HG02678 (cell line): ENCODE measurements around the gene BRWD1.

Experiments used
- ATAC-seq: cut with Tn5 transposase; IDR thresholded peaks from one replicate; pipeline ENCODE4 v1.9.1; 2021; ENCODE audit warnings: mild to moderate bottlenecking, moderate library complexity; ENCODE audit not compliant: unreplicated experiment

The BRWD1 gene

GRCh38 chr21:39204134-39204533 is 109.3 kb downstream of the BRWD1 start:
- ATAC-seq: no peak

GRCh38 chr21:39198800-39199199 is 114.6 kb downstream of the BRWD1 start:
- no peak for ATAC-seq

- no peak for ATAC-seq
Measured at GRCh38 chr21:39197448-39198233, 115.8 kb downstream of the BRWD1 start.

DNA sequence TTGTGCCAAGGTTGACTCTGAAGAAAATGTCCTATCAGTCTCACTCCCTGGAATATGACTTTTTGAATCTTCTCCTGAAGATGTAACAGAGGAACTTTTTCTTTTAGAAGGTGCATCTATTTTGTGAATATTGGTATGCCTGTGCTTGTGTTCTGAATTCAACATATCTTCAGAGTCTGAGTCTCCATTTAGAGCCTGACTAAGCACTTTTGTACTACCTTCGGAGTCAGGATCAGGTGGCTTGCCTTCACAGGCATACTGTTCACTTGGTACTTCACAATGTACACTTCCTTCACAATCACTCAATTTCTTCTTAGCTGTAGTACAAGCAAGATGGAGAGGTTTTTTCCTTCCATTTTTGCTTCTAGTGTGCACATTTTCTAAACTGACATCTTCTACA is 116.6 kb downstream of the BRWD1 start:
- ATAC-seq: no peak

- no peak for ATAC-seq
Measured at GRCh38 chr21:39196310-39196709, 117.1 kb downstream of the BRWD1 start.

GRCh38 chr21:39193380-39193779 is 120.1 kb downstream of the BRWD1 start:
- no peak for ATAC-seq

- ATAC-seq: no peak
Measured at GRCh38 chr21:39189857-39190604, 123.4 kb downstream of the BRWD1 start.

- ATAC-seq: no peak
Measured at GRCh38 chr21:39188521-39189139, 124.8 kb downstream of the BRWD1 start.

DNA sequence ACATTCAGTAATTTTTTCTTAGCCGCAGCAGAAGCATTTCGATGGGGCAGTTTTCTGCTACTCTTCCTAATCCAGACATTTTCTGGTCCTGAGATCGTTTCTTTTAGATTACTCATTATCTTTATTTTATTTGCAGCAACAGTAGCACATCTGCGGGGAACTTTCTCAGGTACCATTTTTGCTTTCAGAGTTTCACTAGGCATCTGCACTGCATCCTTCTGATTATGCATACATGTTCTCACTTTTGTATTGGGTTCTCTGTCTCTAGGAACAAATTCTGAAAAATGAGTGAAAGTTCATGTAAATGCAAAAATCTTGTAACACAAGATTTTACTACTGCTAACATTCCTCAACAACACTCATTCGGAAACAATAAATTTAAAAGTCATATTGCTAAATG is 126.3 kb downstream of the BRWD1 start:
- no peak for ATAC-seq

DNA sequence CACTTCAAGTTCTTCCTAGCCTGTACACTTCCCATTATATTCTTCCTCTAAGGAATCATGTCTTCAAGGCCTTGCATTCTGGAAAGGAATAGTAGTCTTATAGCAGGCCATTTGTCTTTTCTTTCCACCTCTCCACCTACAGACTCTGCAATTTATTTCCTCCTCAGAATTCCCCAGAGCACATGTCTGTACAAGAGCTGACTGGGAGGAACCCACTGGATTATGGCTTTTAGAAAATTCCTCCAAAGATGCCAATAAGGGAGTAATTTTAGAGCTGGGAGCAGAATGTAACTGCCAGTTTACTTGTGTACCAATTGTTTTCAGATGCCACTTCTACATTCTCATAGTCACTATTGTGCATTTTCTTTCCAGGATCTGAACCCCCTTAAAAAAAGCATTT is 126.8 kb downstream of the BRWD1 start:
- ATAC-seq: no peak

GRCh38 chr21:39185157-39185556 is 128.3 kb downstream of the BRWD1 start:
- ATAC-seq: no peak

DNA sequence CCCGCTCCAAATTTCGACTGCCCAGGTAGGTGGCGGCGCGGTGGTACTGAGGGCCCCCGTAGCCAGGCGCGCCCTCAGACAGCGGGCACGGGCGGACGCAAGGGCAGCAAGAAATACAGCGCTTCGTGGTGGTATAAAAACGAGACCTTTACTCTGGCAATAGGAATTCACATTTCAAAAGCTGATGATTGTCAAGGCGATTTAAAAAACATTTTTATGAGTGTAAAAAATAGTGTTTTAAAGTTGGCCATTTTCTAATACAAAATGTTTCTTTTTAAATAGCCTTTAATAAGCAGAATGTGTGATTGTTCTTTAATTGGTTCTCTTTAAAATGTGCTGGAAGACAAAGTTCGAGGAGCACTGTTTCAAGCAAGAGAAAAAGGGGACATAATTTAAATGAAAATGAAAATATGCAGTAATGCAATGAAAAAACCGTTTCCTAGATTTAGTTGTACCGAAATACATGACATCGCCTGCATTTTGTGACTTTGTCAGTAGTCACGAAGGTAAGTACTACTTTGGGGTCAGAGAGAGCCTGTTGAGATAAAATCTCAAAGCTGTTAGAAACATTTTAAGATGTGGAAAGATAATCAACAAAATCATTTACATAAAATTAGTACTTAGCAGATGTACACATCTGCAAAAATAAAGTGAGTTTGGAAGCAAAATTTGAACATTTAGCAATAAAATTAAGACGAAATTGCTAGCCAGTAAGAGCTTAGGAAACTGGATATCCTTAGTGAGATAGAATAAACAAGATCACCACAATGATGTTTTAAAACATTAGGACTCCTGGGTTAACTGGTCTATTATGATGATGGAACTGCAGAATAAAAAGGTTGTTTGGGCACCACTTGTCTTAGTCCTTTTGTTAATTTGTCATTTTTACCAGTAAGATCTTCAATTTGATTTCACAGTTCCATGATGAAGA is 129.1 kb downstream of the BRWD1 start:
- ATAC-seq: no peak

DNA sequence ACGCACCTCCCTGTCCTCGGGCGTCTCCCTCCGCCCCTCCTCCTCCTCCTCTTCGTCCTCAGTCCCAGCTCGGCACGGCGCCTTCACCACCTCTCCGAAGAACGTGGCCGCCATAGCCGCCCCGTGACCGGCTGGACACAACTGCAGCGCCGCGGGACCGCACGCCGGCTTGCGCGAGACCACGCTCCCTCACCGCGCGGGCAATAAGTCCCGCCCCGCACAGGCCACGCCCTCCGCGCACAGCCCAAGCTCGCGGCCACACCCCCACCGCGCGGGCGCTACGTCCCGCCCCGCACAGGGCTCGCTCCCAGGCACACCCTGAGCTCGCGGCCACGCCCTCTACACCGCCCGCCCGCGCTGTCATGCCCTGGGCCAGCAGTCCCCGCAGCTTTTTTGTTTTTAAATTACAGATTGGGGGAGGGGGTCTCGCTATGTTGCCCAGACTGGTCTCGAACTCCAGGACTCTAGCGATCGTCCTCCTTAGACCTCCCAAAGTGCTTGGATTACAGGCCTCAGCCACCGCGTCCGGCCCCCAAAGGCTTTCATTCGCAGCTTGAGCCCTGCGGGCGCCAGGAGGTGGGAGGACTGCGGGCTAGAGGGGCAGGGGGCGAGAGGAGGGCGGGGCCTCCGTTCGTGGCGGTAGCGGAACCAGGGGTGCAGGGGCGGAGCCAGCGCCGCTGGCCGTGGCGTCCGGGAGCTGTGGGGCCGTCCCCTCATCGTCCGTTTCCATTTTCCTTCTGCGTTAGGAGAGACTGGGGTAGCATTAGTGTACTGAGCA is 130.0 kb downstream of the BRWD1 start, which contains the start of gene PSMG1:
TSS of gene PSMG1 (minus strand) at position 180 of the 778 bp plus-strand sequence. CDS start at position 114, 66 bp downstream.
- peak; percentile 85 for ATAC-seq

GRCh38 chr21:39182484-39183271 is 130.8 kb downstream of the BRWD1 start:
- ATAC-seq: no peak

DNA sequence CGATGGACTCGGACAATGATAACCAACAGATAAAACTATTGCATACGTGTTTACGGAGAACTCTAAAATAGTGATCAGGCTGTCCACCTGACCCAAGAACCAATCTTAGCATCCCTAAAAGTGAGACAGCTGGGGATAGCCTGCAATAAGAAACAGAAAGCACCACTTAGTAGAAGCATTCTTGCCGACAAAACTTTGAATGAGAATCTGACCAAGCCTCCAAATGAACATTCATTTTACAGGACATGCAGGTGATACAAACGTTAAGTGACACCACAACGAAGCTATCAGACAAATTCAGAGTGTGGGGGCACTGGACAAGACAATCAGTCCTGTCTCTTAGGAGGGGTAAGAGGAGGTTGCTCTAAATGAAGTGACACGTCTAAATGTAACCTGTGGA is 131.4 kb downstream of the BRWD1 start:
- ATAC-seq: no peak

- no peak for ATAC-seq
Measured at GRCh38 chr21:39181205-39181818, 132.1 kb downstream of the BRWD1 start.

DNA sequence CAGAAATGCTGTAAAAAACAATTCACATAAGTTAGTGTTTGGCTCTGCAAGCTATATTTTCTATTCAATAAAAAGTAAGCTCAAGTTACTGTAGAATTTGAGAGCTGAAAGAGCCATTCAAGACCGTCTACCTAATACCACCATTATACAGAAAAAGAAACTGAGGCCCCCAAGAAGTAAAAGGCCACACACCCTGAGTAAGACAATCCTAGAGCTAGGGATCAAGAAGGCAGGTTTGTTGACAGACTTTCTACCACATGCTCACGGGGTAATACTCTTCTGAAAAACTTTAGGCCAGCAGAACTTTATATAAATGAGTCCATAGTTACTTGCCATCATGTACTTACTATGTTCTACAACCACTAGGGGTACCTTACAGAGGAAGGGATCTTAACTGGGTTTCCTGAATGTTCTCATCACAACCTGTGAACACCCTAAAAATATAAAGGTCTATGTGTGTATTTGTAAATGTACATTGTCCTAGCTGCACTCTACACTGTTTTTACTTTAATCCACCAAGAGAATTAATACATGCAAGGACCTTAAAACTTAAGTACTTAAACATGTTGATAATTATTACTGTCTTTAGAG is 132.9 kb downstream of the BRWD1 start:
- no peak for ATAC-seq

DNA sequence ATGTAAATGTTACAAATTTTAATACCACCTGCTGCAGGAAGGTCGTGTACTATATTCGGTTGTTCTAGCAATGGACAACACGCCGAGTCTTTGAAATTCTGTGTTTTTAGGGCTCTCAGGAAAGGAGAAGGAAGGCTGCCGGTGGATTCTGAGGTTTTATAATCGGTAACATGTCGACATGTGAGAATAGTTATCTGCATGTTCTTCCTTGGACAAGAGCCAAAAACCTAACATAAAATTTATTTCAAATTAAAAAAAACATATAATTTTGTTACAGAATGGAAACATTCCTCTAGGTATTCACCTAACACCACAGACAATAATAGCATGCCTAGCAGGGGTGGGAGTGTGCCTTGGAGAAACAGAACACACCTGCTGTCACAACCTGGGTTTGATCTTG is 135.0 kb downstream of the BRWD1 start:
- no peak for ATAC-seq
